ENCODE data around the gene CD300LF.

The CD300LF gene

DNA sequence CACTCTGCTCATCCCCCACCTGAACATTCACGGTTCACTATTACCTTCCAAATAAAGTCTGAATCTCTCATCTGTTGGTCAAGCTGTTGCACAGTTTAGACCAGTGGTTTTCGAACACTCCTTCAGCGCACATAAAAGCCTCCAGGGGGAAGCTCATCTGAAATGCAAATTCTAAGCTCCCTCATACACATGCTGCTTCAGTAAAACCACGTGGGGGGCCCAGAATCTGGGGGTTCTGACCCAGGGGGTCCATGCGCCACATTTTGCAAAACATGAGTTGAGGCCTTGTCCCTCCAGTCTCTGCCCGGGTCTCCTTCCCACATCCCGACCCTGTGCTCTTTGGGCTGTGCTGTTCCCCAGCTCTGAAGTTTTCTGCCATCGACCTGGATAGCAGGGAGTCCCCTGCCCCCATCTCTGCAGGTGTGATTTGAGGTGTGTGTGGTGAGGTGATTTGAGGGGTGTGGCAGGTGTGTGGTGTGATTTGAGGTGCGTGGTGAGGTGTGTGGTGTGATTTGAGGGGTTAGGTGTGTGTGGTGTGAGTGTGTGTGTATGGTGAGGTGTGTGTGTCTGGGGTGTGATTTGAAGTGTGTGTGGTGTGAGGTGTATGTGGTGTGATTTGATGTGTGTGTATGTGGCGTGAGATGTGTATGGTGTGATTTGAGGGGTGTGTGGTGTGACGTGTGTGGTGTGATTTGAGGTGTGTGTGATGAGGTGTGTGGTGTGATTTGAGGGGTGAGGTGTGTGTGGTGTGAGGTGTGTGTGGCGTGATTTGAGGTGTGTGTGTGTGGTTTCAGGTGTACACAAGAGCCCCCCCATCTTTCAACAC lies 19.5 kb upstream of the CD300LF start:
- TF ChIP-seq, protein P1, sequence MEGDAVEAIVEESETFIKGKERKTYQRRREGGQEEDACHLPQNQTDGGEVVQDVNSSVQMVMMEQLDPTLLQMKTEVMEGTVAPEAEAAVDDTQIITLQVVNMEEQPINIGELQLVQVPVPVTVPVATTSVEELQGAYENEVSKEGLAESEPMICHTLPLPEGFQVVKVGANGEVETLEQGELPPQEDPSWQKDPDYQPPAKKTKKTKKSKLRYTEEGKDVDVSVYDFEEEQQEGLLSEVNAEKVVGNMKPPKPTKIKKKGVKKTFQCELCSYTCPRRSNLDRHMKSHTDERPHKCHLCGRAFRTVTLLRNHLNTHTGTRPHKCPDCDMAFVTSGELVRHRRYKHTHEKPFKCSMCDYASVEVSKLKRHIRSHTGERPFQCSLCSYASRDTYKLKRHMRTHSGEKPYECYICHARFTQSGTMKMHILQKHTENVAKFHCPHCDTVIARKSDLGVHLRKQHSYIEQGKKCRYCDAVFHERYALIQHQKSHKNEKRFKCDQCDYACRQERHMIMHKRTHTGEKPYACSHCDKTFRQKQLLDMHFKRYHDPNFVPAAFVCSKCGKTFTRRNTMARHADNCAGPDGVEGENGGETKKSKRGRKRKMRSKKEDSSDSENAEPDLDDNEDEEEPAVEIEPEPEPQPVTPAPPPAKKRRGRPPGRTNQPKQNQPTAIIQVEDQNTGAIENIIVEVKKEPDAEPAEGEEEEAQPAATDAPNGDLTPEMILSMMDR (conservative IDR thresholded peaks at IDR 0.05; ENCODE audit: low read depth, low read length) = no peak
- Histone ChIP-seq H2AFZ (ENCODE audit: low read depth) (no peak overlapping the region), H3K4me3 (IDR thresholded peaks at IDR 0.05; ENCODE audit: insufficient read depth, low read depth, low read length) (no peak overlapping the region), H3K36me3 (ENCODE audit: insufficient read depth) (no peaks in the 10 kb centered on the region), H3K27me3 (ENCODE audit: insufficient read depth, low read depth) (peaks cover 8% of the 10 kb centered on the region; the same call in 1 of the 2 replicates), H4K20me1 (ENCODE audit: insufficient read depth) (no peaks in the 10 kb centered on the region), H3K9ac (no peak overlapping the region), H3K4me1 (ENCODE audit: low read depth, poor library complexity, severe bottlenecking) (no peaks in the 10 kb centered on the region), H3K27ac (no peak overlapping the region), H3K4me2 (no peak overlapping the region), H3K79me2 (ENCODE audit: insufficient read depth, low read depth) (no peaks in the 10 kb centered on the region)

DNA sequence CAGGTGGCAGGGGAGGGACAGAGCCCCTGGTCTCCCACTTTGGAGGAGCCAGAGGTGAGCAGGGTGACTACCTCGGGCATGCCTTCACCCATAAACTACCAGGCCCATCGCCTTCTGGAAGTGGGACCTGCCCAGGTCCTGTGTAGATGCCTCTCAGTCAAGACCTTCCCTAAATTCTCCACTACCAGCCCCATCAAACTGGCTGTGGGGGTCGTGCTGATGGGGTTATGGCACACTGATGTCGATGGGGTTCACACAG lies 18.6 kb upstream of the CD300LF start:
- Histone ChIP-seq H3K9ac (no peak overlapping the region), H3K4me1 (ENCODE audit: low read depth, poor library complexity, severe bottlenecking) (no peaks in the 10 kb centered on the region), H3K27me3 (ENCODE audit: insufficient read depth, low read depth) (peaks cover 7% of the 10 kb centered on the region; the same call in 1 of the 2 replicates), H3K4me2 (no peak overlapping the region), H3K27ac (no peak overlapping the region), H3K79me2 (ENCODE audit: insufficient read depth, low read depth) (no peaks in the 10 kb centered on the region), H4K20me1 (ENCODE audit: insufficient read depth) (no peaks in the 10 kb centered on the region), H3K36me3 (ENCODE audit: insufficient read depth) (no peaks in the 10 kb centered on the region), H2AFZ (ENCODE audit: low read depth) (no peak overlapping the region), H3K4me3 (IDR thresholded peaks at IDR 0.05; ENCODE audit: insufficient read depth, low read depth, low read length) (no peak overlapping the region)
- TF ChIP-seq, protein P1 (conservative IDR thresholded peaks at IDR 0.05; ENCODE audit: low read depth, low read length) = no peak

DNA sequence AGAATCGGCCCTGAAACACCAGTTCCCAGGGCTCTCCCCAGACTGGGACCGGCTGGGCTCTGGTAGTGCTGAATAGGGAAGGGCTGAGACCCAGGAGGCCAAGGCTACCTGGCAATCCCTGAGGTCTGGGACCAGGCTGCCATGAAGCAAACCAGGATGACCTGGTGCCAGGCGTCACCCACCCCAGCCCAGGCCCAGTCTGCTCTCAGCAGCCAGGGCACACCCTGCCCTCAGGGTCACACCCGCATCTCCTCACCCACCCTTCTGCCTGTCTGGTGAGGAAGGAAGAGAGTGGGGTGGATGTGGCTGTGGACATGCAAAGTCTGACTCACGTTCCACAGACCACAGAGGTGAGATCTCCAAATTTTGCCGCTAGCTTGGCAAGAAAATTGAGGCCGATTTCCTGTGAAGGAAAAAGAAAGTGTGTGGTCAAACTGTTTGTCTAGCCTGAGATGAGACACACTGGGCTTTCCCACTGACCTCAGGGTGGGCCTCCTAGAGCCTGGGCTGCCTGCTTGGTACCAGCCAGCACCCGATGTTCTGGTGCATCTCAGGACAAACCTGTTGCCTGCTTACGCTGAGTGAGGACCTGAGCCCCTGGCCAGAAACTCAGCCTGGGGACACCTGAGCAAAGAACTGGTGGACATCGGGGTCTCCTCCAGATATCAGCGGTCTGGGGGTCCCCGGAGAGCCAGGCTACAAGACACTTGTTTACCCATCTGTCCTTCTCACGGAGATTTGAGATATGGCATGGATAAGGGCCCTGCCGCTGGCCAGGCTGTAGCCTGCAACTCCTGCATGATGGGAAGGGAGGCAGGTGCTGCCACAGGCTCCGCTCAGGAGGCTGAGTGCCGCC lies 18.0 kb upstream of the CD300LF start:
- Histone ChIP-seq H3K27me3 (ENCODE audit: insufficient read depth, low read depth) (peaks cover 1% of the 10 kb centered on the region; the same call in 1 of the 2 replicates), H3K27ac (no peak overlapping the region), H3K79me2 (ENCODE audit: insufficient read depth, low read depth) (no peaks in the 10 kb centered on the region), H3K4me2 (no peak overlapping the region), H3K4me3 (IDR thresholded peaks at IDR 0.05; ENCODE audit: insufficient read depth, low read depth, low read length) (no peak overlapping the region), H2AFZ (ENCODE audit: low read depth) (no peak overlapping the region), H4K20me1 (ENCODE audit: insufficient read depth) (no peaks in the 10 kb centered on the region), H3K36me3 (ENCODE audit: insufficient read depth) (no peaks in the 10 kb centered on the region), H3K9ac (no peak overlapping the region), H3K4me1 (ENCODE audit: low read depth, poor library complexity, severe bottlenecking) (no peaks in the 10 kb centered on the region)
- TF ChIP-seq, protein P1 (conservative IDR thresholded peaks at IDR 0.05; ENCODE audit: low read depth, low read length) = no peak

DNA sequence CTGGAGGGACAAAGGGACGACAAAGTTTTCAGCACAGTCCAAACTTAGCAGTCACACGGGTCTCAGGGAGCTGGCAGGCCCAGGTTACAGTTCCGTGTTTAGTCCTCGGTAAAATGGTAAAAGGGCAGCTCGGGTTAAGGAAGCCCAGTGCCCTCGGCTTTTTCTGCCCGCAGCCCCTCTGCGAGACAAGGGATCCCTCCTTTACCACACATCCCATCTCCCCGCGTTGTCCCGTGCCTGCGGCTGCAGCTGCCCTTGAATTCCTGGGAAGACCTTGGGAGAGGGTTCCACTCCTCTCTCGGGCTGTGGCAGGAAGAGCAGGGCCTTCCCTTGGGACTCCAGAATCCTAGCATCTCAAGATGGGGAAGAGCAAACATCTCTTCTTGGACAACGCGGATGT lies 17.1 kb upstream of the CD300LF start:
- H3K27me3 ChIP-seq (ENCODE audit: insufficient read depth, low read depth) = no peaks in the 10 kb centered on the region; the same call in 1 of the 2 replicates
- H3K79me2 ChIP-seq (ENCODE audit: insufficient read depth, low read depth) = no peaks in the 10 kb centered on the region
- H3K27ac ChIP-seq = no peak overlapping the region
- TF ChIP-seq, protein P1 (conservative IDR thresholded peaks at IDR 0.05; ENCODE audit: low read depth, low read length) = no peak
- no peaks in the 10 kb centered on the region for H4K20me1 ChIP-seq (ENCODE audit: insufficient read depth)
- no peak overlapping the region for H3K4me3 ChIP-seq (IDR thresholded peaks at IDR 0.05; ENCODE audit: insufficient read depth, low read depth, low read length)
- H3K36me3 ChIP-seq (ENCODE audit: insufficient read depth) = no peaks in the 10 kb centered on the region
- no peak overlapping the region for H3K9ac ChIP-seq
- H2AFZ ChIP-seq (ENCODE audit: low read depth) = no peak overlapping the region
- H3K4me1 ChIP-seq (ENCODE audit: low read depth, poor library complexity, severe bottlenecking) = no peaks in the 10 kb centered on the region
- no peak overlapping the region for H3K4me2 ChIP-seq
